OCI-LY7 (cell line): Measurements from ENCODE around the gene BTG2. TPM values are rescaled to one million over a fixed set of nuclear protein-coding genes. Genes with fewer than 3 reads are reported as not detected.

Experiments used
- BruUV-seq: library from RNA; stranded (reverse); fragments of 400-500 nt; replicated peaks from 2 replicates; lab custom pipeline; 2021; lab: Mats Ljungman, UMichigan
- CTCF ChIA-PET: fragments of 300-600 bp; sonication (Branson Sonifier 250); formaldehyde crosslinking; loops from one replicate; lab custom pipeline; 2022; ENCODE audit warnings: antibody characterized with exemption; ENCODE audit not compliant: unreplicated experiment; lab: Charles Lee
- POLR2A ChIA-PET: fragments of 300-600 bp; sonication (Branson Sonifier 250); formaldehyde crosslinking; loops from one replicate; lab custom pipeline; 2022; ENCODE audit warnings: antibody characterized with exemption; lab: Charles Lee
- DNase-seq: peaks from one replicate; pipeline ENCODE4 v3.0.0-alpha.2; 2015; ENCODE audit warnings: low spot score
- H2AFZ ChIP-seq: fragments of 200-600 bp; sonication (generic), shearing (Covaris generic); 2 replicates; pipeline ENCODE4 v1.6.1; 2014; ENCODE audit warnings: mild to moderate bottlenecking, antibody characterized with exemption, low read length, moderate library complexity
- H3K27ac ChIP-seq: fragments of 200-600 bp; sonication (generic); 2 replicates; pipeline ENCODE4 v1.5.1; 2014; ENCODE audit warnings: mixed run types, low read depth, mild to moderate bottlenecking, moderate library complexity, low read length, inconsistent platforms; ENCODE audit not compliant: poor library complexity, severe bottlenecking
- H3K36me3 ChIP-seq: fragments of 200-600 bp; sonication (generic); 2 replicates; pipeline ENCODE4 v1.6.1; 2014; ENCODE audit warnings: mild to moderate bottlenecking, antibody characterized with exemption, low read length, moderate library complexity, mixed read lengths; ENCODE audit not compliant: insufficient read depth
- H3K4me1 ChIP-seq: fragments of 200-600 bp; sonication (generic); 2 replicates; pipeline ENCODE4 v1.5.1; 2014; ENCODE audit warnings: mild to moderate bottlenecking, low read length; ENCODE audit not compliant: insufficient read depth, poor library complexity, severe bottlenecking
- H3K4me2 ChIP-seq: fragments of 200-600 bp; sonication (generic); 2 replicates; pipeline ENCODE4 v1.6.1; 2014; ENCODE audit warnings: mild to moderate bottlenecking, low read length
- H3K4me3 ChIP-seq: fragments of 200-600 bp; sonication (generic); 2 replicates; pipeline ENCODE4 v1.5.1; 2014; ENCODE audit warnings: mild to moderate bottlenecking, low read depth, low read length; ENCODE audit not compliant: poor library complexity, severe bottlenecking
- H3K79me2 ChIP-seq: fragments of 200-600 bp; sonication (generic); 2 replicates; pipeline ENCODE4 v1.6.1; 2016; ENCODE audit warnings: low read depth, mild to moderate bottlenecking, low read length, moderate library complexity, mixed read lengths; ENCODE audit not compliant: insufficient read depth
- H3K9me2 ChIP-seq: fragments of 200-600 bp; sonication (generic); 2 replicates; pipeline ENCODE4 v1.6.1; 2016; ENCODE audit warnings: mild to moderate bottlenecking, low read length, mixed read lengths; ENCODE audit not compliant: insufficient read depth
- H3K9me3 ChIP-seq: fragments of 200-600 bp; sonication (generic); 2 replicates; pipeline ENCODE4 v1.6.1; 2014; ENCODE audit warnings: mild to moderate bottlenecking, mixed run types, low read length, mixed read lengths
- H4K20me1 ChIP-seq: fragments of 200-600 bp; sonication (generic); 2 replicates; pipeline ENCODE4 v1.6.1; 2014; ENCODE audit warnings: mild to moderate bottlenecking, antibody characterized with exemption, low read length, moderate library complexity, mixed read lengths; ENCODE audit not compliant: insufficient read depth
- EZH2phosphoT487 ChIP-seq: fragments of 200-600 bp; sonication (generic); IDR thresholded peaks from 2 replicates; pipeline ENCODE4 v1.6.1; 2018; ENCODE audit warnings: low read depth, borderline replicate concordance, mild to moderate bottlenecking, mixed run types, antibody characterized with exemption, low read length, moderate library complexity, mixed read lengths
- intact Hi-C: fragments of 100-400 bp; cut with micrococcal nuclease; formaldehyde crosslinking; loops from one replicate; pipeline ENCODE4 v1.10.0; 2022; ENCODE audit not compliant: unreplicated experiment
- total RNA-seq, 2 experiments: library from RNA; depleted of rRNA in 1 of 2; stranded (reverse); fragments of >200 nt in 1 of 2; shearing (Covaris generic) in 1 of 2; gene quantifications; 2 replicates each; pipeline ENCODE4 v1.2.3, GENCODE V29; 2014 to 2022
- TF ChIP-seq, protein P1 (sequence below): fragments of 200-600 bp; sonication (generic); conservative IDR thresholded peaks from 2 replicates; pipeline ENCODE4 v1.5.1; 2014; ENCODE audit warnings: mild to moderate bottlenecking, antibody characterized with exemption, low read length, moderate library complexity, mixed read lengths

Gene BTG2
- total RNA-seq, 2 experiments from 2014 or later, result 99.5 to 156 TPM

DNA sequence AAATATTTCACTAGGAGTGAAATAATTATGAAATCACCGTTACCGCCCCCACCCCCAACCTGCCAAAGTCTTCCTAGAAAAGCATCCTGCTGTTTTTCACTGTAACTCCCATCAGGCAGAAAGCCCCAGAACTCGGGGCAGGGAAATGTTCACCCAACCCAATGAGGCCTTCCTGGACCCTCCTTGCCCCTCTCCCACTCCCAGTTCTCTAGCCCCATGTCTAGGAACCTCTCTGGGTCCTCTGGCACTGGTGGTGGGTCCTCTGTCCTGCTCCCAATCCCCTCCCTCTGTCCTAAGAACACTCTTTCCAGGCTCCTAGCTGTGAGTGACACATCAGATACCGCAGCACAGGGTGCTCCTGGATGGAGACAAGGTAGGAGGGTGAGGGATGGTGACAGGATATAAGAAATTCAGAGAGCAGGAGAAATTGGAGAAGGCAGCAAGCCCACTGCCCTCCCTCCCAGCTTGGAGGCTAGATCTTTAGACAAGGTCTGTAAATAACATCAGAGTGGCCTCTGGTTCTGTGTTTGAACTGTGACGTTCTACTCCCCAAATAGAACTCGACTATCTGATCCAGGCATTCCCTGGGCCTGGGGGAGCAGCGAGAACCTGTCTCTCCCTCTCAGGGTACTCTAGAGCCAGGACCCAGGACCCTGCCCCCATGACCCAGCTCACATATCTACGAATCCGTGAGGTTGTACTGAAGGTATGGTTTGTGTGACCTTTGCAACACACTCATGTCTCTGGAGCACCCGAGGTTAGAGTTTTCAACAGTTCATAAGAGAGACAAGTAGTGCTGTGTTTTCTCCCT lies 23.3 kb upstream of the BTG2 start:
- ChIA-PET CTCF (interaction anchor here (0.6 to 1.6 kb wide), 3 partner anchors 8 to 590 kb away, joined by 3 to 7 read pairs (median 6); no protein-coding TSS in a partner anchor), POLR2A (interaction anchor here (1.7 to 23.3 kb wide), 5 partner anchors 23 to 55 kb away, joined by 4 to 458 read pairs (median 9); no protein-coding TSS in a partner anchor)
- Histone ChIP-seq H3K36me3 (no peaks in the 10 kb centered on the region), H3K4me1 (peaks cover 98% of the 10 kb centered on the region), H3K9me3 (no peaks in the 10 kb centered on the region), H3K27ac (peak overlapping the region; percentile 99), H2AFZ (peak overlapping the region; percentile 11; the same call in 1 of the 2 replicates), H3K4me3 (peak overlapping the region; percentile 34), H3K9me2 (no peaks in the 10 kb centered on the region), H3K4me2 (peak overlapping the region; percentile 70), H3K79me2 (peaks cover 5% of the 10 kb centered on the region; the same call in 1 of the 2 replicates), H4K20me1 (no peaks in the 10 kb centered on the region)
- no TSS peak for BruUV-seq
- intact Hi-C loops, result no loop called here
- DNase-seq, result no peak
- TF ChIP-seq EZH2phosphoT487, result no peak
- TF ChIP-seq, protein P1, sequence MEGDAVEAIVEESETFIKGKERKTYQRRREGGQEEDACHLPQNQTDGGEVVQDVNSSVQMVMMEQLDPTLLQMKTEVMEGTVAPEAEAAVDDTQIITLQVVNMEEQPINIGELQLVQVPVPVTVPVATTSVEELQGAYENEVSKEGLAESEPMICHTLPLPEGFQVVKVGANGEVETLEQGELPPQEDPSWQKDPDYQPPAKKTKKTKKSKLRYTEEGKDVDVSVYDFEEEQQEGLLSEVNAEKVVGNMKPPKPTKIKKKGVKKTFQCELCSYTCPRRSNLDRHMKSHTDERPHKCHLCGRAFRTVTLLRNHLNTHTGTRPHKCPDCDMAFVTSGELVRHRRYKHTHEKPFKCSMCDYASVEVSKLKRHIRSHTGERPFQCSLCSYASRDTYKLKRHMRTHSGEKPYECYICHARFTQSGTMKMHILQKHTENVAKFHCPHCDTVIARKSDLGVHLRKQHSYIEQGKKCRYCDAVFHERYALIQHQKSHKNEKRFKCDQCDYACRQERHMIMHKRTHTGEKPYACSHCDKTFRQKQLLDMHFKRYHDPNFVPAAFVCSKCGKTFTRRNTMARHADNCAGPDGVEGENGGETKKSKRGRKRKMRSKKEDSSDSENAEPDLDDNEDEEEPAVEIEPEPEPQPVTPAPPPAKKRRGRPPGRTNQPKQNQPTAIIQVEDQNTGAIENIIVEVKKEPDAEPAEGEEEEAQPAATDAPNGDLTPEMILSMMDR, result no peak

DNA sequence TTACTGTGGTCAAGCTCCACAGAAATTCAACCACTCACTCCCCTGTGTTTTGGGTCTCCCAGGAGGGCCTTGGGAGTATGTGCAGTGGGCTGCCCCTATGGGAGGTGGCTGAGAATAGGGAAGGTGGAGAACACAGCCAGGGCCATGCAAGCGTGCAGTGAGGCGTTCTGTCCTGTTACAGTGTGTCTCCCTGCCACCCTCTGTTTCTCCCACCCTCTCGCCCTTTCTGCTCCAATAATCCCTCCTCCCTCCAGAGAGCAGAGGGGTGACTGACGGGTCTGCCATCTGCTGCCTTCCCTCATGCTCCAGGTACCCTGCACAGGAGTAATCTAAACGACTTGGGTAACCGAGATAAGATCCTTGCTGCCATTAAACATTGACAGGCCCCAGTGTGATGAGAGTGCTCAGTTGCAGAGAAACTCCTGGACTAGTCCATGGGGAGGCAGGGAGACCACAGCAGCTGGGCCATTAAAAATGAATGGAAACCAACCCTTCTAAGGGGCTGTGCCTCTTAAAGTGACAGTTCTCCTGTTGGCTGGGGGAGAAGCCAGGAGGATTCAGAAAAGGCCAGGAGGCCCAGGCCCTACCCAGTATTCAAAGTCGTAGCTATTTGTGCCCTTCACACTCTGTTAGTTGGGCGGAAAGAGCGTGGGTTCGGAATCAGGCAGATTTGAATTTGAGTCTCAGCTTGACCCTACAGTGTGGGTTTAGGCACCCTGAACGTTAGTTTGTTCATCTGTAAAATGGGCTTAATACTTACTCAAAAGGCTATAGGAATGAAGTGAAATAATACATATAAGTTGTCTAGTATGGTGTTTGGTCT lies 22.4 kb upstream of the BTG2 start:
- DNase-seq, result peak; percentile 74
- H3K9me2 ChIP-seq, result no peaks in the 10 kb centered on the region
- H3K36me3 ChIP-seq, result no peaks in the 10 kb centered on the region
- H3K79me2 ChIP-seq, result peaks cover 5% of the 10 kb centered on the region; the same call in 1 of the 2 replicates
- BruUV-seq, result no TSS peak
- H2AFZ ChIP-seq, result peak overlapping the region; percentile 11; the same call in 1 of the 2 replicates
- TF ChIP-seq EZH2phosphoT487, result no peak
- TF ChIP-seq, protein P1, result no peak
- H3K27ac ChIP-seq, result peak overlapping the region; percentile 99
- peaks cover 98% of the 10 kb centered on the region for H3K4me1 ChIP-seq
- no peaks in the 10 kb centered on the region for H3K9me3 ChIP-seq
- H3K4me2 ChIP-seq, result peak overlapping the region; percentile 70
- no peaks in the 10 kb centered on the region for H4K20me1 ChIP-seq
- intact Hi-C loops, result no loop called here
- ChIA-PET CTCF (interaction anchor here (0.6 to 1.6 kb wide), 4 partner anchors 9 to 41 kb away, joined by 3 to 7 read pairs (median 4); no protein-coding TSS in a partner anchor), POLR2A (interaction anchor here (0.6 to 23.3 kb wide), 6 partner anchors 11 to 1233 kb away, joined by 3 to 458 read pairs (median 3); partner anchors contain the start of genes BTG2 and MDM4)
- peak overlapping the region; percentile 34 for H3K4me3 ChIP-seq
